HCT116 (cell line): Measurements from ENCODE around the gene SIRPD.
"Not testable (repeated sequence)": the region's sequence is repeated elsewhere in the genome, so short reads cannot be mapped to it uniquely, and the experiment has no call there.

Experiments used
- POLR2A ChIP-seq: IDR thresholded peaks from 2 replicates; pipeline ENCODE4 v1.7.0; 2011; ENCODE audit warnings: borderline replicate concordance; ENCODE audit not compliant: insufficient read depth, insufficient read length; ENCODE audit errors: extremely low read depth
- POLR2AphosphoS5 ChIP-seq: IDR thresholded peaks from 2 replicates; pipeline ENCODE4 v1.6.1; 2011; ENCODE audit warnings: mild to moderate bottlenecking, low read depth, low read length, moderate library complexity
- TF ChIP-seq, protein P1 (sequence below), 3 experiments: fragments of 200-600 bp in 1 of 3; sonication (generic) in 1 of 3; IDR thresholded peaks in 2 of 3; conservative IDR thresholded peaks in 1 of 3; 2 replicates each; pipeline ENCODE4 v1.5.1; 2012 to 2017; ENCODE audit warnings: low read depth in 2 of 3, low read length in 2 of 3, antibody characterized with exemption in 1 of 3, borderline replicate concordance in 1 of 3, control low read depth in 1 of 3, mild to moderate bottlenecking in 1 of 3, mixed read lengths in 1 of 3, mixed run types in 1 of 3, moderate library complexity in 1 of 3; ENCODE audit not compliant: insufficient read depth in 1 of 3

DNA sequence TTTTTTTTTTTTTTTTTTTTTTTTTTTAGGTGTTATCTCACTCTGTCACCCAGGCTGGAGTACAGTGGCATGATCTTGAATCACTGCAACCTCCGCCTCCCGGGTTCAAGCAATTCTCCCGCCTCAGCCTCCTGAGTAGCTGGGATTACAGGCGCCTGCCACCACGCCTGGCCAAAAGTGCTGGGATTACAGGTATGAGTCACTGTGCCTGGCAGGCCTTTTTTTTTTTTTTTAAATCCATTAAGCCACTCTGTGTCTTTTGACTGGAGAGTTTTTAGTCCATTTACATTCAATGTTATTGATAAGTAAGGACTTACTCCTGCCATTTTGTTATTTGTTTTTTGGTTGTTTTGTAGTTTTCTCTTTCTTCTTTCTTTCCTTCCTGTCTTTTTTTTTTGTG is 60.1 kb downstream of the SIRPD start:
- not testable (repeated sequence) for TF ChIP-seq POLR2A, POLR2AphosphoS5
- TF ChIP-seq, protein P1, sequence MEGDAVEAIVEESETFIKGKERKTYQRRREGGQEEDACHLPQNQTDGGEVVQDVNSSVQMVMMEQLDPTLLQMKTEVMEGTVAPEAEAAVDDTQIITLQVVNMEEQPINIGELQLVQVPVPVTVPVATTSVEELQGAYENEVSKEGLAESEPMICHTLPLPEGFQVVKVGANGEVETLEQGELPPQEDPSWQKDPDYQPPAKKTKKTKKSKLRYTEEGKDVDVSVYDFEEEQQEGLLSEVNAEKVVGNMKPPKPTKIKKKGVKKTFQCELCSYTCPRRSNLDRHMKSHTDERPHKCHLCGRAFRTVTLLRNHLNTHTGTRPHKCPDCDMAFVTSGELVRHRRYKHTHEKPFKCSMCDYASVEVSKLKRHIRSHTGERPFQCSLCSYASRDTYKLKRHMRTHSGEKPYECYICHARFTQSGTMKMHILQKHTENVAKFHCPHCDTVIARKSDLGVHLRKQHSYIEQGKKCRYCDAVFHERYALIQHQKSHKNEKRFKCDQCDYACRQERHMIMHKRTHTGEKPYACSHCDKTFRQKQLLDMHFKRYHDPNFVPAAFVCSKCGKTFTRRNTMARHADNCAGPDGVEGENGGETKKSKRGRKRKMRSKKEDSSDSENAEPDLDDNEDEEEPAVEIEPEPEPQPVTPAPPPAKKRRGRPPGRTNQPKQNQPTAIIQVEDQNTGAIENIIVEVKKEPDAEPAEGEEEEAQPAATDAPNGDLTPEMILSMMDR (IDR thresholded peaks at IDR 0.05 in 2 of 3, conservative IDR thresholded peaks at IDR 0.05 in 1 of 3; ENCODE audit: borderline replicate concordance in 1 of 3, insufficient read depth in 1 of 3, low read depth in 2 of 3, low read length in 2 of 3): not testable (repeated sequence)
